Measurements from ENCODE around the gene GDF11.

Gene GDF11

DNA sequence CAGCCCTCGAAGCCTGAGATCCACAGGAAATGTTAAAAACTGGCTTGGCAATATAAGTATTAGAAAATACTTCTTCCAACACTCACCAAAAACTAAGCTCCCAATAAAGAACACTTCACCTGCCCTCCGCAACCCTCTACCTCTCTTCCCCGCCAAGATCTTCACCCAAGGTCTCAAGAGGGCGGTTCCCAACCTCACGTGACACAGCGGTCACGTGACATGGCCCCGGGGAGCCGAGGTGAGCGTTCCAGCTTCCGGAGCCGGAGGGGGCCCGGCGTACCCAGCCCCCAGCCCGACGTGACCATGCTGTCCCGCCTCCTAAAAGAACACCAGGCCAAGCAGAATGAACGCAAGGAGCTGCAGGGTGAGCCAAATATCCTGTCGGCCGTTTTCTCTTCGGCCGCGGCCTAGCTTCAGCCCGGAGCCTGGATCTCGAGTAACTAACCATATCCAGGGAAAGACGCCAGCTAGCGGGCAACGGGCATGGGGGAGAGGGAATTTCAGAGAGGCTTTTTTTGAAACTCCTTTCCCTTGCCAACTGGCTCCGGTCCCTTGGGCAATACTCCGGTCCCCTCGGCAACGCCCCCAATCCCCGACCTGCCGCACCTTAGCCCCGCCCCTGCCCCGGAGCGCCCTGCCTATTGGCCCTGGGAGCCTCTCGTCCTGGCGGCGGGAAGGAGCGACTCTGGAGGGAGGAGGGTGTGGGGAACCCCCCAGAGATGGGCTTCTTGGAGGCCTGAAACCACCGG lies 26.9 kb upstream of the GDF11 start, which contains the start of gene BLOC1S1:
TSS of gene BLOC1S1 (plus strand) at position 214 of the 749 bp plus-strand sequence. CDS start at position 220, 6 bp downstream.
- Histone ChIP-seq H3K36me3 (ENCODE audit: control insufficient read depth, insufficient read depth, low read length) (no peaks in the 10 kb centered on the region), H3K27me3 (replicated peaks; ENCODE audit: control insufficient read depth, insufficient read depth, low read length) (no peaks in the 10 kb centered on the region; the same call in 1 of the 2 replicates), H3K4me3 (replicated peaks; ENCODE audit: low read depth, low read length) (peak within 1 kb of the TSS; percentile 88)
- TF ChIP-seq, protein P1, sequence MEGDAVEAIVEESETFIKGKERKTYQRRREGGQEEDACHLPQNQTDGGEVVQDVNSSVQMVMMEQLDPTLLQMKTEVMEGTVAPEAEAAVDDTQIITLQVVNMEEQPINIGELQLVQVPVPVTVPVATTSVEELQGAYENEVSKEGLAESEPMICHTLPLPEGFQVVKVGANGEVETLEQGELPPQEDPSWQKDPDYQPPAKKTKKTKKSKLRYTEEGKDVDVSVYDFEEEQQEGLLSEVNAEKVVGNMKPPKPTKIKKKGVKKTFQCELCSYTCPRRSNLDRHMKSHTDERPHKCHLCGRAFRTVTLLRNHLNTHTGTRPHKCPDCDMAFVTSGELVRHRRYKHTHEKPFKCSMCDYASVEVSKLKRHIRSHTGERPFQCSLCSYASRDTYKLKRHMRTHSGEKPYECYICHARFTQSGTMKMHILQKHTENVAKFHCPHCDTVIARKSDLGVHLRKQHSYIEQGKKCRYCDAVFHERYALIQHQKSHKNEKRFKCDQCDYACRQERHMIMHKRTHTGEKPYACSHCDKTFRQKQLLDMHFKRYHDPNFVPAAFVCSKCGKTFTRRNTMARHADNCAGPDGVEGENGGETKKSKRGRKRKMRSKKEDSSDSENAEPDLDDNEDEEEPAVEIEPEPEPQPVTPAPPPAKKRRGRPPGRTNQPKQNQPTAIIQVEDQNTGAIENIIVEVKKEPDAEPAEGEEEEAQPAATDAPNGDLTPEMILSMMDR (IDR thresholded peaks at IDR 0.05; ENCODE audit: insufficient read depth, low read length, poor library complexity, severe bottlenecking): no peak
- DNase-seq (ENCODE audit: extremely low read depth, insufficient read length): peak; percentile 90

DNA sequence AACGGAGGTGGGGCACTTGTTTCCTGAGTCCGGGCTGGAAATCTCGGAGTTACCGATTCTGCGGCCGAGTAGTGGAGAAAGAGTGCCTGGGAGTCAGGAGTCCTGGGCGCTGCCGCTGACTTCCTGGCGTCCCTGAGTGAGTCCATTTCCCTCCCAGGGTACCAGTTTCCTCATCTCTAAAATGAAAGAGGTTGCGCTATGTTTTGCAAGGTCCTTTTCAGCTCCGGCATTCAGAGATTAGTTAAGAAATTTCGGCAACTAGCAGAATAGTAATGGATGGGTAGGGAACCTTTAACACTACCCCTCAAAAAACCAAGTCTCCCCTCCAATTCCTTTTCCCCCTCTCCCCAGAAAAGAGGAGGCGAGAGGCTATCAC lies 26.4 kb upstream of the GDF11 start:
- TF ChIP-seq, protein P1 (IDR thresholded peaks at IDR 0.05; ENCODE audit: insufficient read depth, low read length, poor library complexity, severe bottlenecking): no peak
- no peak for DNase-seq (ENCODE audit: extremely low read depth, insufficient read length)
- no peaks in the 10 kb centered on the region; the same call in 1 of the 2 replicates for H3K27me3 ChIP-seq (replicated peaks; ENCODE audit: control insufficient read depth, insufficient read depth, low read length)
- H3K4me3 ChIP-seq (replicated peaks; ENCODE audit: low read depth, low read length): peak overlapping the region; percentile 88
- H3K36me3 ChIP-seq (ENCODE audit: control insufficient read depth, insufficient read depth, low read length): peaks cover 2% of the 10 kb centered on the region; the same call in 1 of the 2 replicates

DNA sequence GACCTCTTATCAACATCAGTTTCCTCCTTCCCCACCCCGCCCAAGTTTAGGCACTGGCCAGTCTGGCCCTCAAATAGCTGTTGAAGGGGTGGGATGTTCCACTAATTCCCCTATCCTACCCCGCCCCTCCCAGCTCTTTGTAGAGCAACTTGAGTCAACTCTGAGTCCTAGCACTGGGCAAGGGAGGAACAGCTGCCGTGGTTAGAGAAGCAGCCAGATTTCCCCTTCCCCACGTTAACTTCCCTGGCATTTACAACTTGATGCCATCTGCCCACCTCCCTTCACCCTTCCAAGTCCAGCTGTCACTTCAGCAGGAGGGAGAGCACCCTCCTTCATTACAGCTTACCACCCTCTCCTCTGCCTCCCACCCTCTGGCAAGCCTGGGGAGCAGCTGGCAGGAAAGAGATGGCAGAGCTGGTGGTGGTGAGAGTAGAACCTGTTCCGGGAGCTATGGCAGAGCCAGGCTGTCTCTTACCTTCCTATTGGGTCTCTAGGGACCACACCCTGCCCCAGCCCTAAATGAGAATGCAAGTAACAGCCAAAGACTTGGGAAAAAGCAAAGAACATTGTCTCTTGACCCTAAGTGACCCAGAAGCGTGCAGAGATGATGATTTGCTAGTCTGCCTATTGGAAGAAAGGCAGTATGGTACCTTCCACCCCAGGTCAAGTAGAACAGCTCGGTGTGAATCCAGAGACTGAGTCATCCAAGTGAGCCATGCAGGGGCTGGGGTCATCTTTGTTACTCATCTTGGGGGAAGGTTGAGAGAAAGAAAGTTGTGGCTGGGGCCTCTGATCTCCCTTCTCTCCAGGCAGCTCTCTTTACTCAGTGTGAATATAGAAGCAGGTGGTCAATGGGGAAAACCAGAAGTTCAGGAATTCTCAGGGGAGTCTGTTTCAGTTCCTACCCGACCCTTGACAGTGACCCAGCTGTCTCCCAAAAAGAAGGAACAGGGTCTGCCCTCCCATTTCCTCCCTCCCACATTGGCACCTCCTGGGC lies 25.6 kb upstream of the GDF11 start:
- H3K4me3 ChIP-seq (replicated peaks; ENCODE audit: low read depth, low read length): peak overlapping the region; percentile 88
- H3K27me3 ChIP-seq (replicated peaks; ENCODE audit: control insufficient read depth, insufficient read depth, low read length): no peaks in the 10 kb centered on the region; the same call in 1 of the 2 replicates
- no peak for DNase-seq (ENCODE audit: extremely low read depth, insufficient read length)
- peaks cover 2% of the 10 kb centered on the region; the same call in 1 of the 2 replicates for H3K36me3 ChIP-seq (ENCODE audit: control insufficient read depth, insufficient read depth, low read length)
- TF ChIP-seq, protein P1 (IDR thresholded peaks at IDR 0.05; ENCODE audit: insufficient read depth, low read length, poor library complexity, severe bottlenecking): no peak

DNA sequence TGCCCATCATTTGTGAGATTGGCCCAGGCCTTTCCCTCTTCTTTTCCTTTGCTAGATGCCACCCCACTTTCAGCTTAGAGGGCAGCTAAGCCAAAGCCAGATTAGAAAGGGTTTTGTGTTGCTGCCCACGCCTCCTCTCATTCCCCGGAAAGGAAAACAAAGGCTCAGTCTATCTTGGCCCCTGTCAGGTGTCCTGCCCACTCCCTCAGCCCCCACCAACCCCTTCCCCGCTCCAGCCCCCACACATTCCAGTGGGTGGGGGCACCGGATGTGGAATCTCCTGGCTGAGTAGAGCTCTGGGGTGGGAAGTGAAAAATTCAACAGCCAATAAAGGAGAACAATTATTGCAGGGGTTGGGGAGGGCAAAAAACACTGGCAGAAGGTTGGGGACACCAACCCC lies 24.9 kb upstream of the GDF11 start:
- no peaks in the 10 kb centered on the region for H3K27me3 ChIP-seq (replicated peaks; ENCODE audit: control insufficient read depth, insufficient read depth, low read length)
- no peak for DNase-seq (ENCODE audit: extremely low read depth, insufficient read length)
- H3K36me3 ChIP-seq (ENCODE audit: control insufficient read depth, insufficient read depth, low read length): peaks cover 2% of the 10 kb centered on the region; the same call in 1 of the 2 replicates
- TF ChIP-seq, protein P1 (IDR thresholded peaks at IDR 0.05; ENCODE audit: insufficient read depth, low read length, poor library complexity, severe bottlenecking): no peak
- no peak overlapping the region for H3K4me3 ChIP-seq (replicated peaks; ENCODE audit: low read depth, low read length)

DNA sequence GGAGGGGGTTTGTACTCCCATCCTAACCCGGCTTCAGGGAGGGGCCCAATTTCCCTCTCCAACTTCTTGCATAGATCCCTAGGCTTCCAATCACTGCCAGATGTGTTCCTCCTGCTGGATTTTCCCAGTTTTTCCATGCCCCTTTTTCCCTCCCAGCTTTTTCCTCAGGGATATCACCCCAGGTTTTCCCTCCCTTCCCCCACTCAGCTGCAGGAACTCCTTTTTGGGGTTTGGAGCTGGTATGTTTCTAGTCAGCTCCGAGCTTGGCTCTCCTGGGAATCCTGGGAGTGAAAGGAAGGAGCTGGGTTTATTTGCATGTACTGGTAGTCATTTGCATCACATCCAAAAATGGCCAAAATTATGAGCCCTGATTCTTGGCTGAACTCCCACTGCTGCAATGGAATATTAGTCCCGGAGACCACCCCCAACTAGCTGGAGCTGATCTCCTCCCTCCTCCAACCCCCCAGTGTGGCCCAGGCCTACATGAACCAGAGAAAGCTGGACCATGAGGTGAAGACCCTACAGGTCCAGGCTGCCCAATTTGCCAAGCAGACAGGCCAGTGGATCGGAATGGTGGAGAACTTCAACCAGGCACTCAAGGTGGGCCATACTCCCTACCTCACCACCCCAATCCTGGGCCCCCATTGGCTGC lies 24.2 kb upstream of the GDF11 start:
- no peak for DNase-seq (ENCODE audit: extremely low read depth, insufficient read length)
- no peaks in the 10 kb centered on the region for H3K27me3 ChIP-seq (replicated peaks; ENCODE audit: control insufficient read depth, insufficient read depth, low read length)
- no peak overlapping the region for H3K4me3 ChIP-seq (replicated peaks; ENCODE audit: low read depth, low read length)
- TF ChIP-seq, protein P1 (IDR thresholded peaks at IDR 0.05; ENCODE audit: insufficient read depth, low read length, poor library complexity, severe bottlenecking): no peak
- peaks cover 2% of the 10 kb centered on the region; the same call in 1 of the 2 replicates for H3K36me3 ChIP-seq (ENCODE audit: control insufficient read depth, insufficient read depth, low read length)

Measured in GM06990 (cell line).